ENCODE data around the gene CREBL2. TPM values are rescaled to one million over a fixed set of nuclear protein-coding genes. Genes with fewer than 3 reads are reported as not detected.

CREBL2 gene
- total and polyA plus RNA-seq, 2 of the 13 experiments (the other 11 are each of a cell fraction or from before 2014, with no cell fraction given): 6.9 to 8.4 TPM

- TF ChIP-seq STAT6 (CRISPR knock-in tag; IDR thresholded peaks at IDR 0.05; ENCODE audit: borderline replicate concordance) (peak; percentile 45; the same call in 1 of the 2 replicates), ZMAT3 (CRISPR knock-in tag; conservative IDR thresholded peaks at IDR 0.05) (no peak; the same call in none of the 2 replicates), ZNF772 (CRISPR knock-in tag; IDR thresholded peaks at IDR 0.05) (peak; percentile 87), ZNF792 (CRISPR knock-in tag; IDR thresholded peaks at IDR 0.05) (peak; percentile 97), ZNF121 (CRISPR knock-in tag; IDR thresholded peaks at IDR 0.05) (no peak), SNRNP70 (IDR thresholded peaks at IDR 0.05; ENCODE audit: low read depth, low read length) (no peak), HNRNPUL1 (IDR thresholded peaks at IDR 0.05; ENCODE audit: low read depth, low read length) (no peak), SCMH1 (CRISPR knock-in tag; IDR thresholded peaks at IDR 0.05; ENCODE audit: borderline replicate concordance) (no peak), TIGD3 (CRISPR knock-in tag; IDR thresholded peaks at IDR 0.05; ENCODE audit: borderline replicate concordance) (peak; percentile 36; the same call in 1 of the 2 replicates), RBM39 (IDR thresholded peaks at IDR 0.05; ENCODE audit: low read depth, low read length, poor library complexity, severe bottlenecking) (peak; percentile 89)
- TF ChIP-seq, protein P1, sequence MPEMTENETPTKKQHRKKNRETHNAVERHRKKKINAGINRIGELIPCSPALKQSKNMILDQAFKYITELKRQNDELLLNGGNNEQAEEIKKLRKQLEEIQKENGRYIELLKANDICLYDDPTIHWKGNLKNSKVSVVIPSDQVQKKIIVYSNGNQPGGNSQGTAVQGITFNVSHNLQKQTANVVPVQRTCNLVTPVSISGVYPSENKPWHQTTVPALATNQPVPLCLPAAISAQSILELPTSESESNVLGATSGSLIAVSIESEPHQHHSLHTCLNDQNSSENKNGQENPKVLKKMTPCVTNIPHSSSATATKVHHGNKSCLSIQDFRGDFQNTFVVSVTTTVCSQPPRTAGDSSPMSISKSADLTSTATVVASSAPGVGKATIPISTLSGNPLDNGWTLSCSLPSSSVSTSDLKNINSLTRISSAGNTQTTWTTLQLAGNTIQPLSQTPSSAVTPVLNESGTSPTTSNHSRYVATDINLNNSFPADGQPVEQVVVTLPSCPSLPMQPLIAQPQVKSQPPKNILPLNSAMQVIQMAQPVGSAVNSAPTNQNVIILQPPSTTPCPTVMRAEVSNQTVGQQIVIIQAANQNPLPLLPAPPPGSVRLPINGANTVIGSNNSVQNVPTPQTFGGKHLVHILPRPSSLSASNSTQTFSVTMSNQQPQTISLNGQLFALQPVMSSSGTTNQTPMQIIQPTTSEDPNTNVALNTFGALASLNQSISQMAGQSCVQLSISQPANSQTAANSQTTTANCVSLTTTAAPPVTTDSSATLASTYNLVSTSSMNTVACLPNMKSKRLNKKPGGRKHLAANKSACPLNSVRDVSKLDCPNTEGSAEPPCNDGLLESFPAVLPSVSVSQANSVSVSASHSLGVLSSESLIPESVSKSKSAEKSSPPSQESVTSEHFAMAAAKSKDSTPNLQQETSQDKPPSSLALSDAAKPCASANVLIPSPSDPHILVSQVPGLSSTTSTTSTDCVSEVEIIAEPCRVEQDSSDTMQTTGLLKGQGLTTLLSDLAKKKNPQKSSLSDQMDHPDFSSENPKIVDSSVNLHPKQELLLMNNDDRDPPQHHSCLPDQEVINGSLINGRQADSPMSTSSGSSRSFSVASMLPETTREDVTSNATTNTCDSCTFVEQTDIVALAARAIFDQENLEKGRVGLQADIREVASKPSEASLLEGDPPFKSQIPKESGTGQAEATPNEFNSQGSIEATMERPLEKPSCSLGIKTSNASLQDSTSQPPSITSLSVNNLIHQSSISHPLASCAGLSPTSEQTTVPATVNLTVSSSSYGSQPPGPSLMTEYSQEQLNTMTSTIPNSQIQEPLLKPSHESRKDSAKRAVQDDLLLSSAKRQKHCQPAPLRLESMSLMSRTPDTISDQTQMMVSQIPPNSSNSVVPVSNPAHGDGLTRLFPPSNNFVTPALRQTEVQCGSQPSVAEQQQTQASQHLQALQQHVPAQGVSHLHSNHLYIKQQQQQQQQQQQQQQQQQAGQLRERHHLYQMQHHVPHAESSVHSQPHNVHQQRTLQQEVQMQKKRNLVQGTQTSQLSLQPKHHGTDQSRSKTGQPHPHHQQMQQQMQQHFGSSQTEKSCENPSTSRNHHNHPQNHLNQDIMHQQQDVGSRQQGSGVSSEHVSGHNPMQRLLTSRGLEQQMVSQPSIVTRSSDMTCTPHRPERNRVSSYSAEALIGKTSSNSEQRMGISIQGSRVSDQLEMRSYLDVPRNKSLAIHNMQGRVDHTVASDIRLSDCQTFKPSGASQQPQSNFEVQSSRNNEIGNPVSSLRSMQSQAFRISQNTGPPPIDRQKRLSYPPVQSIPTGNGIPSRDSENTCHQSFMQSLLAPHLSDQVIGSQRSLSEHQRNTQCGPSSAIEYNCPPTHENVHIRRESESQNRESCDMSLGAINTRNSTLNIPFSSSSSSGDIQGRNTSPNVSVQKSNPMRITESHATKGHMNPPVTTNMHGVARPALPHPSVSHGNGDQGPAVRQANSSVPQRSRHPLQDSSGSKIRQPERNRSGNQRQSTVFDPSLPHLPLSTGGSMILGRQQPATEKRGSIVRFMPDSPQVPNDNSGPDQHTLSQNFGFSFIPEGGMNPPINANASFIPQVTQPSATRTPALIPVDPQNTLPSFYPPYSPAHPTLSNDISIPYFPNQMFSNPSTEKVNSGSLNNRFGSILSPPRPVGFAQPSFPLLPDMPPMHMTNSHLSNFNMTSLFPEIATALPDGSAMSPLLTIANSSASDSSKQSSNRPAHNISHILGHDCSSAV (CRISPR knock-in tag; IDR thresholded peaks at IDR 0.05; ENCODE audit: borderline replicate concordance): no peak; the same call in 1 of the 2 replicates
- TF ChIP-seq, protein P2, sequence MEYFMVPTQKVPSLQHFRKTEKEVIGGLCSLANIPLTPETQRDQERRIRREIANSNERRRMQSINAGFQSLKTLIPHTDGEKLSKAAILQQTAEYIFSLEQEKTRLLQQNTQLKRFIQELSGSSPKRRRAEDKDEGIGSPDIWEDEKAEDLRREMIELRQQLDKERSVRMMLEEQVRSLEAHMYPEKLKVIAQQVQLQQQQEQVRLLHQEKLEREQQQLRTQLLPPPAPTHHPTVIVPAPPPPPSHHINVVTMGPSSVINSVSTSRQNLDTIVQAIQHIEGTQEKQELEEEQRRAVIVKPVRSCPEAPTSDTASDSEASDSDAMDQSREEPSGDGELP (IDR thresholded peaks at IDR 0.05; ENCODE audit: borderline replicate concordance, low read depth): peak; percentile 91
- TF ChIP-seq, protein P3, sequence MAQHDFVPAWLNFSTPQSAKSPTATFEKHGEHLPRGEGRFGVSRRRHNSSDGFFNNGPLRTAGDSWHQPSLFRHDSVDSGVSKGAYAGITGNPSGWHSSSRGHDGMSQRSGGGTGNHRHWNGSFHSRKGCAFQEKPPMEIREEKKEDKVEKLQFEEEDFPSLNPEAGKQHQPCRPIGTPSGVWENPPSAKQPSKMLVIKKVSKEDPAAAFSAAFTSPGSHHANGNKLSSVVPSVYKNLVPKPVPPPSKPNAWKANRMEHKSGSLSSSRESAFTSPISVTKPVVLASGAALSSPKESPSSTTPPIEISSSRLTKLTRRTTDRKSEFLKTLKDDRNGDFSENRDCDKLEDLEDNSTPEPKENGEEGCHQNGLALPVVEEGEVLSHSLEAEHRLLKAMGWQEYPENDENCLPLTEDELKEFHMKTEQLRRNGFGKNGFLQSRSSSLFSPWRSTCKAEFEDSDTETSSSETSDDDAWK (CRISPR knock-in tag; IDR thresholded peaks at IDR 0.05): no peak
Measured at GRCh38 chr12:12611512-12612306, at the start of gene CREBL2 (continued).

All from HepG2 (cell line).